ENCODE results near the gene LDHB.

DNA sequence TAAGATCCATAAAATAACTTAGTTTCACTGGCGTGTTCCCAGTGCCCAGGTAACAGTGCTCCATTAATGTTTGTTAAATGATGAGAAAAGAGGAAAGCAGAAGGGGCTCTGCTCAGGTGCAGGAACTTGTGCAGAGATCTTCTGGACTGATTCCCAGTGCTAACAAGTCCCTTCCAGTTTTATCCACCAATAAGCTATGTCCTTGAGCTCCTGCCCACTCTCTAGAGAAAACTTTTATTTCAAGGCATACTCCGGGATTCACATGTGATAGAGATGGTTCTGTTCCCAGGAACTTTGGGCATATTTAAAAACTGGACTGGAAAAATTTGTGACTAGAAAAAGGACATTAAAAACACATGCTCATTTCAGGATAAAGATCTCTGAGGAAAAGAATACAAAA is 54.9 kb downstream of the LDHB start:
- no peak for TF ChIP-seq SETDB1 (IDR thresholded peaks at IDR 0.05; ENCODE audit: insufficient read length, low read length)
- TF ChIP-seq ZNF768 (tag by site-specific recombination; IDR thresholded peaks at IDR 0.05), result no peak
- no peak for TF ChIP-seq ZNF274 (IDR thresholded peaks at IDR 0.05; ENCODE audit: low read length)
- TF ChIP-seq ZNF274 (tag by site-specific recombination; IDR thresholded peaks at IDR 0.05; ENCODE audit: borderline replicate concordance), result no peak
- no peak for TF ChIP-seq ZFHX2 (tag by site-specific recombination; conservative IDR thresholded peaks at IDR 0.05)
